B cell (primary cell): Measurements from ENCODE around the gene CPHXL. TPM values are rescaled to one million over a fixed set of nuclear protein-coding genes. Genes with fewer than 3 reads are reported as not detected.

ENCODE experiments used
- ATAC-seq: fragments of 200-7000 bp; cut with Tn5 transposase; one replicate; pipeline ENCODE4 v1.10.0; 2021; ENCODE audit warnings: low read depth, mild to moderate bottlenecking, moderate number of reproducible peaks, moderate library complexity
- CTCF ChIA-PET: fragments of 350-600 bp; sonication (Branson Sonifier 250); formaldehyde crosslinking; loops from one replicate; lab custom pipeline; 2021; ENCODE audit warnings: antibody characterized with exemption, inconsistent platforms; lab: Charles Lee
- POLR2A ChIA-PET: fragments of 350-600 bp; sonication (Branson Sonifier 250); formaldehyde crosslinking; loops from one replicate; lab custom pipeline; 2021; ENCODE audit warnings: antibody characterized with exemption; lab: Charles Lee
- DNase-seq: peaks from one replicate; pipeline ENCODE4 v3.0.0; 2013
- H2AFZ ChIP-seq: 2 replicates; pipeline ENCODE4 v1.6.1; 2012; ENCODE audit warnings: mild to moderate bottlenecking, low read depth, low read length; ENCODE audit not compliant: insufficient read depth, poor library complexity, severe bottlenecking
- H3K27ac ChIP-seq, 2 donors: 1 replicate in 1 of 2; 2 replicates in 1 of 2; pipeline ENCODE4 v1.5.1; 2012 to 2013; ENCODE audit warnings: low read length in 2 of 2, mild to moderate bottlenecking in 2 of 2, moderate library complexity in 1 of 2
- H3K27me3 ChIP-seq, 4 experiments: fragments of 200-600 bp in 1 of 4; sonication (generic) in 1 of 4; replicated peaks in 1 of 4; 1 replicate in 2 of 4; 2 replicates in 2 of 4; pipeline versions ENCODE4 v1.6.1 to v1.7.0; 2013 to 2016; ENCODE audit warnings: low read length in 3 of 4, mild to moderate bottlenecking in 2 of 4, mixed read lengths in 1 of 4, moderate library complexity in 1 of 4; ENCODE audit not compliant: insufficient read depth in 4 of 4, control insufficient read depth in 3 of 4; ENCODE audit errors: control extremely low read depth in 1 of 4
- H3K36me3 ChIP-seq, 2 experiments: replicated peaks in 1 of 2; 1 replicate in 1 of 2; 2 replicates in 1 of 2; pipeline versions ENCODE4 v1.6.1 to v1.7.1; 2013; ENCODE audit warnings: low read length in 1 of 2; ENCODE audit not compliant: insufficient read depth in 2 of 2, control insufficient read depth in 1 of 2; ENCODE audit errors: control extremely low read depth in 1 of 2, extremely low read depth in 1 of 2
- H3K4me1 ChIP-seq, 2 donors: fragments of 200-600 bp in 1 of 2; sonication (generic) in 1 of 2; 1 replicate in 1 of 2; 2 replicates in 1 of 2; pipeline versions ENCODE4 v1.5.1 to v1.6.1; 2013 to 2017; ENCODE audit warnings: low read length in 2 of 2; ENCODE audit not compliant: control insufficient read depth in 2 of 2, insufficient read depth in 2 of 2
- H3K4me2 ChIP-seq: replicated peaks from 2 replicates; pipeline ENCODE3; 2012; ENCODE audit warnings: mild to moderate bottlenecking, low read depth, low read length; ENCODE audit not compliant: poor library complexity, severe bottlenecking
- H3K4me3 ChIP-seq, 5 experiments: fragments of 200-600 bp in 1 of 5; sonication (generic) in 1 of 5; 1 replicate in 3 of 5; 2 replicates in 2 of 5; pipeline versions ENCODE4 v1.5.1 to v1.7.0; 2011 to 2016; ENCODE audit warnings: low read length in 4 of 5, mild to moderate bottlenecking in 4 of 5, low read depth in 2 of 5, control low read depth in 1 of 5, moderate library complexity in 1 of 5; ENCODE audit not compliant: insufficient read depth in 1 of 5; ENCODE audit errors: control extremely low read depth in 1 of 5, extremely low read depth in 1 of 5
- H3K79me2 ChIP-seq: fragments of 200-600 bp; sonication (generic); one replicate; pipeline ENCODE4 v1.6.0; 2016; ENCODE audit warnings: low read length; ENCODE audit not compliant: control insufficient read depth, insufficient read depth
- H3K9ac ChIP-seq: fragments of 200-600 bp; sonication (generic); 2 replicates; pipeline ENCODE4 v1.6.1; 2017; ENCODE audit warnings: mild to moderate bottlenecking, low read length, moderate library complexity
- H3K9me3 ChIP-seq, 3 donors: one replicate each; pipeline versions ENCODE4 v1.6.1 to v1.7.1; 2013; ENCODE audit warnings: low read length in 2 of 3; ENCODE audit not compliant: control insufficient read depth in 2 of 3, insufficient read depth in 1 of 3; ENCODE audit errors: control extremely low read depth in 1 of 3
- H4K20me1 ChIP-seq: 2 replicates; pipeline ENCODE4 v1.6.0; 2012; ENCODE audit warnings: mild to moderate bottlenecking, low read length; ENCODE audit not compliant: insufficient read depth, control insufficient read depth, poor library complexity, severe bottlenecking
- H3K27ac Mint-ChIP-seq: one replicate; pipeline ENCODE4 v1.8.0; 2021; ENCODE audit warnings: mixed read lengths
- H3K27me3 Mint-ChIP-seq: one replicate; pipeline ENCODE4 v1.8.0; 2021; ENCODE audit warnings: mixed read lengths
- H3K4me1 Mint-ChIP-seq: one replicate; pipeline ENCODE4 v1.8.0; 2021; ENCODE audit warnings: mixed read lengths
- H3K4me3 Mint-ChIP-seq: one replicate; pipeline ENCODE4 v1.8.0; 2021; ENCODE audit warnings: mixed read lengths
- H3K9me3 Mint-ChIP-seq: one replicate; pipeline ENCODE4 v1.8.0; 2022; ENCODE audit warnings: mixed read lengths; ENCODE audit not compliant: insufficient read depth
- EZH2 ChIP-seq: IDR thresholded peaks from 2 replicates; pipeline ENCODE4 v1.6.1; 2012; ENCODE audit warnings: borderline replicate concordance, low read depth, mild to moderate bottlenecking, moderate library complexity, low read length; ENCODE audit not compliant: insufficient read depth, poor library complexity, severe bottlenecking
- WGBS: methylation state at CpG from one replicate; pipeline ENCODE4 v1.1.5; 2013; ENCODE audit warnings: missing lambda C conversion rate; ENCODE audit not compliant: insufficient coverage; 5-methylcytosine and 5-hydroxymethylcytosine counted together
- intact Hi-C: fragments of 100-400 bp; cut with micrococcal nuclease; formaldehyde crosslinking; loops from one replicate; pipeline ENCODE4 v1.10.0; 2022
- polyA plus RNA-seq: library from polyadenylated mRNA; depleted of rRNA; stranded (reverse); fragments of >200 nt; gene quantifications from 2 replicates; pipeline ENCODE4 v1.2.3, GENCODE V29; 2012
- total RNA-seq, 2 donors: library from RNA; stranded (reverse); fragments of 120-200 nt in 1 of 2; gene quantifications; 1 replicate in 1 of 2; 2 replicates in 1 of 2; pipeline versions ENCODE4 v1.2.3 to v1.2.4, GENCODE V29; 2013 to 2022
- TF ChIP-seq, protein P1 (sequence below): fragments of 200-600 bp; IDR thresholded peaks from one replicate; pipeline ENCODE4 v1.8.0; 2022; ENCODE audit warnings: antibody characterized with exemption, mild to moderate bottlenecking

CPHXL gene
- total and polyA plus RNA-seq, 2 donors (not counting 1 experiment from before 2014, with no cell fraction given), result not detected

- H3K79me2 ChIP-seq, result no peaks in the 10 kb centered on the region
- CTCF ChIA-PET, result no interaction called here
- no peak overlapping the region for H3K9ac ChIP-seq
- no peaks in the 10 kb centered on the region for H3K9me3 ChIP-seq
- Mint-ChIP-seq H3K4me3 (no peak overlapping the region), H3K9me3 (no peaks in the 10 kb centered on the region), H3K4me1 (no peaks in the 10 kb centered on the region), H3K27ac (no peak overlapping the region), H3K27me3 (no peaks in the 10 kb centered on the region)
- H3K4me1 ChIP-seq, result no peaks in the 10 kb centered on the region
- H3K4me3 ChIP-seq, result no peak overlapping the region
- no peak overlapping the region for H3K27ac ChIP-seq
- intact Hi-C loops, result no loop called here
- H3K27me3 ChIP-seq, result no peaks in the 10 kb centered on the region
- H4K20me1 ChIP-seq, result no peaks in the 10 kb centered on the region
- TF ChIP-seq, protein P1, sequence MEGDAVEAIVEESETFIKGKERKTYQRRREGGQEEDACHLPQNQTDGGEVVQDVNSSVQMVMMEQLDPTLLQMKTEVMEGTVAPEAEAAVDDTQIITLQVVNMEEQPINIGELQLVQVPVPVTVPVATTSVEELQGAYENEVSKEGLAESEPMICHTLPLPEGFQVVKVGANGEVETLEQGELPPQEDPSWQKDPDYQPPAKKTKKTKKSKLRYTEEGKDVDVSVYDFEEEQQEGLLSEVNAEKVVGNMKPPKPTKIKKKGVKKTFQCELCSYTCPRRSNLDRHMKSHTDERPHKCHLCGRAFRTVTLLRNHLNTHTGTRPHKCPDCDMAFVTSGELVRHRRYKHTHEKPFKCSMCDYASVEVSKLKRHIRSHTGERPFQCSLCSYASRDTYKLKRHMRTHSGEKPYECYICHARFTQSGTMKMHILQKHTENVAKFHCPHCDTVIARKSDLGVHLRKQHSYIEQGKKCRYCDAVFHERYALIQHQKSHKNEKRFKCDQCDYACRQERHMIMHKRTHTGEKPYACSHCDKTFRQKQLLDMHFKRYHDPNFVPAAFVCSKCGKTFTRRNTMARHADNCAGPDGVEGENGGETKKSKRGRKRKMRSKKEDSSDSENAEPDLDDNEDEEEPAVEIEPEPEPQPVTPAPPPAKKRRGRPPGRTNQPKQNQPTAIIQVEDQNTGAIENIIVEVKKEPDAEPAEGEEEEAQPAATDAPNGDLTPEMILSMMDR, result no peak
- no peak for TF ChIP-seq EZH2
- no peak overlapping the region for H2AFZ ChIP-seq
- ATAC-seq, result no peak
- POLR2A ChIA-PET, result no interaction called here
- no peaks in the 10 kb centered on the region for H3K36me3 ChIP-seq
- H3K4me2 ChIP-seq, result no peak overlapping the region
- no peak for DNase-seq
Measured at GRCh38 chr16:75687361-75687760, 38.9 kb downstream of the CPHXL start.

- H3K4me3 Mint-ChIP-seq, result no peak overlapping the region
- no peaks in the 10 kb centered on the region for H3K9me3 Mint-ChIP-seq
- no peaks in the 10 kb centered on the region for H3K79me2 ChIP-seq
- H4K20me1 ChIP-seq, result no peaks in the 10 kb centered on the region
- no peaks in the 10 kb centered on the region for H3K4me1 Mint-ChIP-seq
- intact Hi-C loops, result no loop called here
- H3K27ac ChIP-seq, result no peak overlapping the region
- no peak overlapping the region for H3K9ac ChIP-seq
- ATAC-seq (no peak), DNase-seq (no peak)
- H3K4me1 ChIP-seq, result no peaks in the 10 kb centered on the region
- POLR2A ChIA-PET, result no interaction called here
- no peaks in the 10 kb centered on the region for H3K27me3 ChIP-seq
- no peak overlapping the region for H3K4me2 ChIP-seq
- H3K27me3 Mint-ChIP-seq, result no peaks in the 10 kb centered on the region
- H3K4me3 ChIP-seq, result no peak overlapping the region
- no peaks in the 10 kb centered on the region for H3K9me3 ChIP-seq
- 93% methylated on average over 14 of the region's 14 CpGs for WGBS
- CTCF ChIA-PET, result no interaction called here
- H3K36me3 ChIP-seq, result no peaks in the 10 kb centered on the region
- no peak overlapping the region for H2AFZ ChIP-seq
- H3K27ac Mint-ChIP-seq, result no peak overlapping the region
- TF ChIP-seq EZH2, result no peak
- TF ChIP-seq, protein P1, result no peak
Measured at GRCh38 chr16:75682308-75682707, 44.0 kb downstream of the CPHXL start.
